Liver (tissue), 9 donors: ENCODE data around the gene CREB3L1. TPM values are rescaled to one million over a fixed set of nuclear protein-coding genes. Genes with fewer than 3 reads are reported as not detected.

Experiments
- DNase-seq: peaks from one replicate; pipeline ENCODE4 v3.0.0-alpha.2; 2017; ENCODE audit warnings: low spot score
- H3K27ac ChIP-seq, 2 donors: one replicate each; pipeline ENCODE4 v1.7.0; 2013; ENCODE audit warnings: inconsistent platforms in 2 of 2, low read length in 2 of 2, control low read depth in 1 of 2, low read depth in 1 of 2, mild to moderate bottlenecking in 1 of 2
- H3K27me3 ChIP-seq, 4 donors: one replicate each; pipeline versions ENCODE4 v1.6.1 to v1.7.0; 2013; ENCODE audit warnings: low read length in 3 of 4, inconsistent platforms in 1 of 4, mild to moderate bottlenecking in 1 of 4, moderate library complexity in 1 of 4; ENCODE audit not compliant: control insufficient read depth in 4 of 4, insufficient read depth in 4 of 4
- H3K36me3 ChIP-seq, 4 donors: one replicate each; pipeline versions ENCODE4 v1.6.1 to v1.7.0; 2013; ENCODE audit warnings: low read length in 3 of 4, mild to moderate bottlenecking in 3 of 4, low read depth in 1 of 4, moderate library complexity in 1 of 4; ENCODE audit not compliant: control insufficient read depth in 4 of 4, insufficient read depth in 3 of 4
- H3K4me1 ChIP-seq, 4 donors: one replicate each; pipeline versions ENCODE4 v1.6.1 to v1.7.0; 2013; ENCODE audit warnings: low read length in 3 of 4, mild to moderate bottlenecking in 3 of 4, moderate library complexity in 1 of 4; ENCODE audit not compliant: control insufficient read depth in 4 of 4, insufficient read depth in 4 of 4
- H3K4me3 ChIP-seq, 3 donors: one replicate each; pipeline versions ENCODE4 v1.6.1 to v1.7.0; 2013; ENCODE audit warnings: low read length in 3 of 3, control low read depth in 1 of 3, low read depth in 1 of 3, mild to moderate bottlenecking in 1 of 3
- H3K9ac ChIP-seq, 2 donors: one replicate each; pipeline ENCODE4 v1.7.0; 2013; ENCODE audit warnings: low read length in 2 of 2, mild to moderate bottlenecking in 2 of 2, moderate library complexity in 2 of 2, control low read depth in 1 of 2, low read depth in 1 of 2
- H3K9me3 ChIP-seq, 4 donors: one replicate each; pipeline versions ENCODE4 v1.6.1 to v1.7.0; 2013; ENCODE audit warnings: low read length in 3 of 4; ENCODE audit not compliant: control insufficient read depth in 4 of 4
- EGR1 ChIP-seq, 2 donors: IDR thresholded peaks; 2 replicates each; pipeline ENCODE4 v1.6.1; 2016 to 2018; ENCODE audit warnings: antibody characterized with exemption in 2 of 2, low read depth in 2 of 2
- FOXA2 ChIP-seq: IDR thresholded peaks from 2 replicates; pipeline ENCODE4 v1.6.1; 2016; ENCODE audit warnings: antibody characterized with exemption
- HNF4A ChIP-seq, 2 donors: conservative IDR thresholded peaks; 2 replicates each; pipeline ENCODE4 v1.6.1; 2016; ENCODE audit warnings: antibody characterized with exemption in 2 of 2, mild to moderate bottlenecking in 2 of 2
- HNF4G ChIP-seq: IDR thresholded peaks from 2 replicates; pipeline ENCODE4 v1.6.1; 2016; ENCODE audit warnings: antibody characterized with exemption
- JUND ChIP-seq, 2 donors: IDR thresholded peaks; 2 replicates each; pipeline ENCODE4 v1.6.1; 2016; ENCODE audit warnings: antibody characterized with exemption in 2 of 2
- RAD21 ChIP-seq, 2 donors: IDR thresholded peaks; 2 replicates each; pipeline ENCODE4 v1.6.1; 2016; ENCODE audit warnings: antibody characterized with exemption in 2 of 2, mild to moderate bottlenecking in 2 of 2
- RXRA ChIP-seq, 2 donors: IDR thresholded peaks; 2 replicates each; pipeline ENCODE4 v1.6.1; 2017 to 2018; ENCODE audit warnings: antibody characterized with exemption in 2 of 2, mild to moderate bottlenecking in 1 of 2
- SP1 ChIP-seq: IDR thresholded peaks from 2 replicates; pipeline ENCODE4 v1.6.1; 2018; ENCODE audit warnings: antibody characterized with exemption, mild to moderate bottlenecking
- TAF1 ChIP-seq: conservative IDR thresholded peaks from 2 replicates; pipeline ENCODE4 v1.6.1; 2016; ENCODE audit warnings: antibody characterized with exemption, mild to moderate bottlenecking
- YY1 ChIP-seq: IDR thresholded peaks from 2 replicates; pipeline ENCODE4 v1.6.1; 2016; ENCODE audit warnings: antibody characterized with exemption, mild to moderate bottlenecking
- WGBS: extraction: QIAGEN DNeasy Blood & Tissue Kit; methylation state at CpG from one replicate; pipeline ENCODE4 v1.1.7; 2013; 5-methylcytosine and 5-hydroxymethylcytosine counted together
- polyA plus RNA-seq, 2 donors: library from polyadenylated mRNA; stranded (reverse) in 1 of 2; unstranded in 1 of 2; fragments of 200-250 nt in 1 of 2; fragments of >200 nt in 1 of 2; fragmentation: Nextera tagmentation in 1 of 2; extraction: Ambion mirVana in 1 of 2; gene quantifications; one replicate each; pipeline versions ENCODE4 v1.2.1 to v1.2.3, GENCODE V29; 2013 to 2015
- total RNA-seq, 2 donors: library from RNA; depleted of rRNA; stranded (reverse); fragments of >200 nt; gene quantifications; one replicate each; pipeline ENCODE4 v1.2.3, GENCODE V29; 2014
- TF ChIP-seq, protein P1 (sequence below): IDR thresholded peaks from 2 replicates; pipeline ENCODE4 v1.6.1; 2016; ENCODE audit warnings: antibody characterized with exemption, mild to moderate bottlenecking
- TF ChIP-seq, protein P2 (sequence below): fragments of 150-350 bp; IDR thresholded peaks from 2 replicates; pipeline ENCODE4 v1.5.1; 2017; ENCODE audit warnings: improper control_type of control experiment, low read depth, low read length; ENCODE audit not compliant: missing input control
- TF ChIP-seq, protein P3 (sequence below): IDR thresholded peaks from 2 replicates; pipeline ENCODE4 v1.6.1; 2016; ENCODE audit warnings: antibody characterized with exemption
- TF ChIP-seq, protein P4 (sequence below): IDR thresholded peaks from 2 replicates; pipeline ENCODE4 v1.6.1; 2016; ENCODE audit warnings: antibody characterized with exemption
- donor health status: healthy.
- donor health status: healthy.
- donor health status: healthy.
- donor health status: healthy.
- donor health status: healthy.

Gene CREB3L1
- total and polyA plus RNA-seq, 4 donors: 0.14 to 1.3 (median 0.33) TPM

DNA sequence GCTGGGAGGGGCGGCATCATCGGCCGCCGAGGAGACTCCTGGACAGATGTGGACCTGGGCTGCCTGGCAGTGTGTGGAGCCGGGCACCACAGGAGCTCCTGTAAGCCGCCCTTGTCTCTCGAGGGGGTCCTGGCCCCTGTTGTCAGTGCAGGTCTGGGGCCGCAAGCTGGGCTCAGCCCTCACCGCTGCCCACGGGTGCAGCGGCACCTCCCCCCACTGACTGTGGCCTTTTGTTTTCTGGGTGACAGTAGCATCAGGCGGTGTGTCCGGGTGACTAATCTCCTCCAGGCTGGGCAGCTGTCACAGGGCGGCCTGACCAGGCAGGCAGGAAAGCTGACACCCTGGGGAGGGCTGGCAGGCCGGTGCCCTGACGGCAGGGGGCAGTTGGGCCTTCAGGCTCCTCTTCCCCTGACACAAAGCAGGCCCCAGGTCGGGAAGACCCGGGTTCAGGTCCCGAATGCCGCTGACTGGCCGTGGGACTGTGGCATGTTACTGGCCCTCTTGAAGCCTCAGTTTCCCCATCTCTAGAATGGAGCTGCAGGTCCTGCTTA lies 86.1 kb downstream of the CREB3L1 start (continued):
- TF ChIP-seq, protein P1, sequence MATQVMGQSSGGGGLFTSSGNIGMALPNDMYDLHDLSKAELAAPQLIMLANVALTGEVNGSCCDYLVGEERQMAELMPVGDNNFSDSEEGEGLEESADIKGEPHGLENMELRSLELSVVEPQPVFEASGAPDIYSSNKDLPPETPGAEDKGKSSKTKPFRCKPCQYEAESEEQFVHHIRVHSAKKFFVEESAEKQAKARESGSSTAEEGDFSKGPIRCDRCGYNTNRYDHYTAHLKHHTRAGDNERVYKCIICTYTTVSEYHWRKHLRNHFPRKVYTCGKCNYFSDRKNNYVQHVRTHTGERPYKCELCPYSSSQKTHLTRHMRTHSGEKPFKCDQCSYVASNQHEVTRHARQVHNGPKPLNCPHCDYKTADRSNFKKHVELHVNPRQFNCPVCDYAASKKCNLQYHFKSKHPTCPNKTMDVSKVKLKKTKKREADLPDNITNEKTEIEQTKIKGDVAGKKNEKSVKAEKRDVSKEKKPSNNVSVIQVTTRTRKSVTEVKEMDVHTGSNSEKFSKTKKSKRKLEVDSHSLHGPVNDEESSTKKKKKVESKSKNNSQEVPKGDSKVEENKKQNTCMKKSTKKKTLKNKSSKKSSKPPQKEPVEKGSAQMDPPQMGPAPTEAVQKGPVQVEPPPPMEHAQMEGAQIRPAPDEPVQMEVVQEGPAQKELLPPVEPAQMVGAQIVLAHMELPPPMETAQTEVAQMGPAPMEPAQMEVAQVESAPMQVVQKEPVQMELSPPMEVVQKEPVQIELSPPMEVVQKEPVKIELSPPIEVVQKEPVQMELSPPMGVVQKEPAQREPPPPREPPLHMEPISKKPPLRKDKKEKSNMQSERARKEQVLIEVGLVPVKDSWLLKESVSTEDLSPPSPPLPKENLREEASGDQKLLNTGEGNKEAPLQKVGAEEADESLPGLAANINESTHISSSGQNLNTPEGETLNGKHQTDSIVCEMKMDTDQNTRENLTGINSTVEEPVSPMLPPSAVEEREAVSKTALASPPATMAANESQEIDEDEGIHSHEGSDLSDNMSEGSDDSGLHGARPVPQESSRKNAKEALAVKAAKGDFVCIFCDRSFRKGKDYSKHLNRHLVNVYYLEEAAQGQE: no peak

DNA sequence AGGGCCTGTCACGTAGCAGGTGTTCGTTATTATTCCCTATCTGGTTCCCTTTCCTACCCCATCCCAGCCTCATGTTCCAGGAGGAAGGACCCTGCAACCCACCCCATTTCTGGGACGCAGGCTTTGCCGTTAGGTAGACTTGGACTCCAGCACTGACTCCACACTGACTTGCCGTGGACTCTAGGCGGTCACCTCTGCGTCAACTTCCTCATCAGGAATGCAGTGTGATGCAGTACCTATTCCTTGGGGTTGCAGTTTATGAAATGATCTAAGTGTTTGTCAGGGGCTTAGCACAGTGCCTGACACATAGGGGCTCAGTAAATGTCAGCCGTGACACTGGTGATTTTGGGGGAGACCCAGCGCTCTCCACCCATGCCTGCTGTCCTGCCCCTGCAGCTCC lies 86.6 kb downstream of the CREB3L1 start:
- no peak for TF ChIP-seq FOXA2
- no peak for TF ChIP-seq TAF1
- TF ChIP-seq, protein P2, sequence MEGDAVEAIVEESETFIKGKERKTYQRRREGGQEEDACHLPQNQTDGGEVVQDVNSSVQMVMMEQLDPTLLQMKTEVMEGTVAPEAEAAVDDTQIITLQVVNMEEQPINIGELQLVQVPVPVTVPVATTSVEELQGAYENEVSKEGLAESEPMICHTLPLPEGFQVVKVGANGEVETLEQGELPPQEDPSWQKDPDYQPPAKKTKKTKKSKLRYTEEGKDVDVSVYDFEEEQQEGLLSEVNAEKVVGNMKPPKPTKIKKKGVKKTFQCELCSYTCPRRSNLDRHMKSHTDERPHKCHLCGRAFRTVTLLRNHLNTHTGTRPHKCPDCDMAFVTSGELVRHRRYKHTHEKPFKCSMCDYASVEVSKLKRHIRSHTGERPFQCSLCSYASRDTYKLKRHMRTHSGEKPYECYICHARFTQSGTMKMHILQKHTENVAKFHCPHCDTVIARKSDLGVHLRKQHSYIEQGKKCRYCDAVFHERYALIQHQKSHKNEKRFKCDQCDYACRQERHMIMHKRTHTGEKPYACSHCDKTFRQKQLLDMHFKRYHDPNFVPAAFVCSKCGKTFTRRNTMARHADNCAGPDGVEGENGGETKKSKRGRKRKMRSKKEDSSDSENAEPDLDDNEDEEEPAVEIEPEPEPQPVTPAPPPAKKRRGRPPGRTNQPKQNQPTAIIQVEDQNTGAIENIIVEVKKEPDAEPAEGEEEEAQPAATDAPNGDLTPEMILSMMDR: no peak
- TF ChIP-seq, protein P3, sequence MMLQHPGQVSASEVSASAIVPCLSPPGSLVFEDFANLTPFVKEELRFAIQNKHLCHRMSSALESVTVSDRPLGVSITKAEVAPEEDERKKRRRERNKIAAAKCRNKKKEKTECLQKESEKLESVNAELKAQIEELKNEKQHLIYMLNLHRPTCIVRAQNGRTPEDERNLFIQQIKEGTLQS: no peak
- no peak for TF ChIP-seq EGR1 (IDR thresholded peaks at IDR 0.05; ENCODE audit: low read depth in 2 of 2)
- TF ChIP-seq, protein P1: no peak
- no peak for TF ChIP-seq SP1
- TF ChIP-seq RAD21 (IDR thresholded peaks at IDR 0.05): no peak
- no peak for TF ChIP-seq HNF4A (conservative IDR thresholded peaks at IDR 0.05)
- no peak for DNase-seq
- no peaks in the 10 kb centered on the region for H3K27me3 ChIP-seq
- no peak overlapping the region for H3K9ac ChIP-seq
- WGBS: 87% methylated on average over 9 of the region's 9 CpGs
- no peaks in the 10 kb centered on the region for H3K9me3 ChIP-seq
- H3K27ac ChIP-seq: no peak overlapping the region
- peaks cover 0 to 5% (median 0%) of the 10 kb centered on the region in 4 donors for H3K36me3 ChIP-seq
- peaks cover 0 to 21% (median 12%) of the 10 kb centered on the region in 4 donors for H3K4me1 ChIP-seq
- H3K4me3 ChIP-seq: no peak overlapping the region

DNA sequence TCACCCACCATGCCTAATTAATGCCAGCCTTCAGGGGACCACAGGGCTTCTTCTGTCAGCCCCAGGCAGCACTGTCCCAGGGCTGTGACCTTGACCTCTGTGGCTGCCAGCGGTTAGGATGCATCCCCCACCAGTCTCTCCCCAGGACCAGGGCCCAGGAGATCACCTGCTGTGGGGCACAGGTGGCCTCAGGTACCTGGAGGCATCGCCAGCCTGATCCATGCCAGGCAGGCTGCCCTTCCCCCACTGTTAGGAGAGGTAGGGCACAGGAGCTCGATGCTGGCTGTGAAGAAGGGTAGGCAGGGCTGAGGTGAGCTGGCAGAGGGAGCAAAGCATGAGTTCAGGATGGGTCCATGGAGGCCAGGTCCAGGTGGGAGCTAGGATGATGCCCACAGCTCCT lies 87.3 kb downstream of the CREB3L1 start:
- Histone ChIP-seq H3K27ac (no peak overlapping the region), H3K9ac (no peak overlapping the region), H3K36me3 (peaks cover 0 to 9% (median under 1%) of the 10 kb centered on the region in 4 donors), H3K4me1 (peaks cover 0 to 21% (median 12%) of the 10 kb centered on the region in 4 donors), H3K9me3 (no peaks in the 10 kb centered on the region), H3K4me3 (no peak overlapping the region), H3K27me3 (no peaks in the 10 kb centered on the region)
- WGBS: 76% methylated on average over 3 of the region's 3 CpGs
- DNase-seq: no peak
- TF ChIP-seq, protein P4, sequence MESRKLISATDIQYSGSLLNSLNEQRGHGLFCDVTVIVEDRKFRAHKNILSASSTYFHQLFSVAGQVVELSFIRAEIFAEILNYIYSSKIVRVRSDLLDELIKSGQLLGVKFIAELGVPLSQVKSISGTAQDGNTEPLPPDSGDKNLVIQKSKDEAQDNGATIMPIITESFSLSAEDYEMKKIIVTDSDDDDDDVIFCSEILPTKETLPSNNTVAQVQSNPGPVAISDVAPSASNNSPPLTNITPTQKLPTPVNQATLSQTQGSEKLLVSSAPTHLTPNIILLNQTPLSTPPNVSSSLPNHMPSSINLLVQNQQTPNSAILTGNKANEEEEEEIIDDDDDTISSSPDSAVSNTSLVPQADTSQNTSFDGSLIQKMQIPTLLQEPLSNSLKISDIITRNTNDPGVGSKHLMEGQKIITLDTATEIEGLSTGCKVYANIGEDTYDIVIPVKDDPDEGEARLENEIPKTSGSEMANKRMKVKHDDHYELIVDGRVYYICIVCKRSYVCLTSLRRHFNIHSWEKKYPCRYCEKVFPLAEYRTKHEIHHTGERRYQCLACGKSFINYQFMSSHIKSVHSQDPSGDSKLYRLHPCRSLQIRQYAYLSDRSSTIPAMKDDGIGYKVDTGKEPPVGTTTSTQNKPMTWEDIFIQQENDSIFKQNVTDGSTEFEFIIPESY: no peak
- no peak for TF ChIP-seq HNF4G
- no peak for TF ChIP-seq JUND (IDR thresholded peaks at IDR 0.05)
- TF ChIP-seq, protein P1: no peak
- no peak for TF ChIP-seq RXRA (IDR thresholded peaks at IDR 0.05)
- no peak for TF ChIP-seq YY1
- TF ChIP-seq, protein P3: no peak
